ENCODE measurements around the gene KIRREL1. TPM values are rescaled to one million over a fixed set of nuclear protein-coding genes. Genes with fewer than 3 reads are reported as not detected.

The KIRREL1 gene
- total and polyA plus RNA-seq, 2 of the 8 experiments (the other 6 are each of a cell fraction or from before 2014, with no cell fraction given): 14.2 to 39.0 TPM

- no peak for TF ChIP-seq SIRT6 (IDR thresholded peaks at IDR 0.05; ENCODE audit: low read length)
- TF ChIP-seq MAFK (IDR thresholded peaks at IDR 0.05; ENCODE audit: low read depth, low read length): no peak
- TF ChIP-seq MAX (IDR thresholded peaks at IDR 0.05): peak; percentile 49; the same call in 1 of the 2 replicates
- TF ChIP-seq SAP30 (IDR thresholded peaks at IDR 0.05; ENCODE audit: insufficient read depth, insufficient replicate concordance, low read length): no peak
- no peak for TF ChIP-seq CREB1 (IDR thresholded peaks at IDR 0.05)
- TF ChIP-seq KDM5A (IDR thresholded peaks at IDR 0.05; ENCODE audit: low read length): no peak
- no peak for TF ChIP-seq CTBP2 (IDR thresholded peaks at IDR 0.05; ENCODE audit: borderline replicate concordance, insufficient read depth, insufficient read length, low read length)
- TF ChIP-seq HDAC6 (IDR thresholded peaks at IDR 0.05; ENCODE audit: low read depth, low read length): no peak
- no peak for TF ChIP-seq CBX5 (IDR thresholded peaks at IDR 0.05; ENCODE audit: low read depth, low read length)
- peak; percentile 28 for TF ChIP-seq KDM4A (IDR thresholded peaks at IDR 0.05; ENCODE audit: low read depth, low read length, severe bottlenecking)
- no peak for TF ChIP-seq ZNF274 (IDR thresholded peaks at IDR 0.05; ENCODE audit: borderline replicate concordance, extremely low read depth, low read length)
- TF ChIP-seq HDAC2 (IDR thresholded peaks at IDR 0.05; ENCODE audit: borderline replicate concordance in 1 of 2, low read depth in 2 of 2, low read length in 2 of 2): 0 out of 4 replicates have a peak, but pooled peaks of 1 of the 2 experiments have one; percentile 7
- TF ChIP-seq TCF12 (IDR thresholded peaks at IDR 0.05; ENCODE audit: low read depth, low read length): no peak
- no peak for TF ChIP-seq NANOG (IDR thresholded peaks at IDR 0.05; ENCODE audit: insufficient read depth, low read depth, low read length, poor library complexity, severe bottlenecking)
- TF ChIP-seq TAF1 (IDR thresholded peaks at IDR 0.05; ENCODE audit: low read depth, low read length): peak; percentile 41; the same call in 1 of the 2 replicates
- no peak for TF ChIP-seq GABPA (IDR thresholded peaks at IDR 0.05; ENCODE audit: borderline replicate concordance, insufficient read depth, low read length)
- peak; percentile 93 for TF ChIP-seq ASH2L (IDR thresholded peaks at IDR 0.05; ENCODE audit: low read length)
- no peak for TF ChIP-seq BACH1 (IDR thresholded peaks at IDR 0.05; ENCODE audit: low read length)
- peak; percentile 10 to 38; a peak in 2 of 3 replicates for TF ChIP-seq POLR2A (IDR thresholded peaks at IDR 0.05; ENCODE audit: control extremely low read depth in 1 of 2, low read depth in 2 of 2, low read length in 2 of 2)
- TF ChIP-seq E2F6 (IDR thresholded peaks at IDR 0.05): no peak
- TF ChIP-seq CEBPB (IDR thresholded peaks at IDR 0.05; ENCODE audit: low read depth, low read length): no peak
- no peak for TF ChIP-seq POLR2AphosphoS5 (IDR thresholded peaks at IDR 0.05; ENCODE audit: low read depth, low read length)
- TF ChIP-seq JUN (IDR thresholded peaks at IDR 0.05; ENCODE audit: low read depth, low read length): no peak
- TF ChIP-seq GTF2F1 (IDR thresholded peaks at IDR 0.05; ENCODE audit: borderline replicate concordance, low read depth, low read length): no peak
Observed at GRCh38 chr1:157993147-157993917, at the start of gene KIRREL1 (continued).
